Measurements from ENCODE around the gene GPATCH4. TPM values are rescaled to one million over a fixed set of nuclear protein-coding genes. Genes with fewer than 3 reads are reported as not detected.
A peak's percentile ranks its signal among the peaks of the same experiment; 100 is the strongest.
"Not testable (repeated sequence)": the region's sequence is repeated elsewhere in the genome, so short reads cannot be mapped to it uniquely, and the experiment has no call there.

GPATCH4 gene
- total RNA-seq, 1 experiment from 2014 or later, result 53.5 TPM

GRCh38 chr1:156608036-156608674 lies 6.9 kb upstream of the GPATCH4 start:
- POLR2A ChIA-PET, result interaction anchor here (0.6 kb wide), 1 partner anchor 108 kb away, joined by 3 read pairs; the partner anchor contains the start of gene MEF2D
- intact Hi-C loops (cut with micrococcal nuclease; ENCODE audit: unreplicated experiment), result loop anchor here (1.0 to 10.0 kb wide), 4 partner anchors 24 to 223 kb away; partner anchors contain the start of genes IQGAP3 and MEF2D

GRCh38 chr1:156607344-156607743 lies 6.1 kb upstream of the GPATCH4 start:
- DNase-seq; H3K9me3 Mint-ChIP-seq (ENCODE audit: unreplicated experiment); H3K36me3 Mint-ChIP-seq (ENCODE audit: insufficient read depth, unreplicated experiment); H3K27me3 ChIP-seq (replicated peaks; ENCODE audit: control insufficient read depth, insufficient read depth, low read length); H3K27me3 Mint-ChIP-seq (ENCODE audit: insufficient read depth, unreplicated experiment); H3K4me1 Mint-ChIP-seq (ENCODE audit: low read depth, unreplicated experiment); H3K9me3 ChIP-seq; POLR2A ChIA-PET; H3K36me3 ChIP-seq (ENCODE audit: control insufficient read depth, insufficient read depth, low read length); H3K4me3 Mint-ChIP-seq (ENCODE audit: unreplicated experiment); H3K4me1 ChIP-seq; H3K27ac Mint-ChIP-seq (ENCODE audit: unreplicated experiment); BruUV-seq (replicated peaks); H3K4me3 ChIP-seq (ENCODE audit: low read depth, low read length): not testable (repeated sequence)
- intact Hi-C loops (cut with micrococcal nuclease; ENCODE audit: unreplicated experiment), result loop anchor here (5.0 to 10.0 kb wide), 3 partner anchors 35 to 223 kb away; partner anchors contain the start of genes IQGAP3 and MEF2D
- CTCF ChIA-PET, result interaction anchor here (0.8 to 1.9 kb wide), 2 partner anchors 15 to 17 kb away, joined by 4 to 6 read pairs; partner anchors contain the start of gene NAXE

More at GRCh38 chr1:156608036-156608674, 6.9 kb upstream of the GPATCH4 start:
- Mint-ChIP-seq H3K4me3 (ENCODE audit: unreplicated experiment) (no peak overlapping the region), H3K4me1 (ENCODE audit: low read depth, unreplicated experiment) (peaks cover 16% of the 10 kb centered on the region), H3K27ac (ENCODE audit: unreplicated experiment) (no peak overlapping the region), H3K27me3 (ENCODE audit: insufficient read depth, unreplicated experiment) (no peaks in the 10 kb centered on the region), H3K36me3 (ENCODE audit: insufficient read depth, unreplicated experiment) (no peaks in the 10 kb centered on the region), H3K9me3 (ENCODE audit: unreplicated experiment) (no peaks in the 10 kb centered on the region)
- Histone ChIP-seq H3K36me3 (ENCODE audit: control insufficient read depth, insufficient read depth, low read length) (no peaks in the 10 kb centered on the region), H3K4me3 (ENCODE audit: low read depth, low read length) (no peak overlapping the region), H3K27me3 (replicated peaks; ENCODE audit: control insufficient read depth, insufficient read depth, low read length) (no peaks in the 10 kb centered on the region), H3K4me1 (0 out of 2 replicates have a peak, but pooled peaks cover 4% of the 10 kb centered on the region), H3K9me3 (no peaks in the 10 kb centered on the region)
- TF ChIP-seq CTCF (IDR thresholded peaks at IDR 0.05; ENCODE audit: insufficient read depth in 1 of 2, low read depth in 1 of 2, low read length in 1 of 2, severe bottlenecking in 1 of 2, unreplicated experiment in 1 of 2), result peak; percentile 82 to 83
- BruUV-seq (replicated peaks), result no TSS peak
- peak; percentile 71 to 78 for DNase-seq
- CTCF ChIA-PET, result interaction anchor here (0.6 to 1.9 kb wide), 11 partner anchors 8 to 223 kb away, joined by 3 to 9 read pairs (median 4); partner anchors contain the start of genes HAPLN2 and NAXE

- Mint-ChIP-seq H3K27ac (ENCODE audit: unreplicated experiment) (no peak overlapping the region), H3K4me3 (ENCODE audit: unreplicated experiment) (peak overlapping the region; percentile 79), H3K36me3 (ENCODE audit: insufficient read depth, unreplicated experiment) (peaks cover 17% of the 10 kb centered on the region), H3K9me3 (ENCODE audit: unreplicated experiment) (no peaks in the 10 kb centered on the region), H3K27me3 (ENCODE audit: insufficient read depth, unreplicated experiment) (no peaks in the 10 kb centered on the region), H3K4me1 (ENCODE audit: low read depth, unreplicated experiment) (no peaks in the 10 kb centered on the region)
- Histone ChIP-seq H3K27me3 (replicated peaks; ENCODE audit: control insufficient read depth, insufficient read depth, low read length) (no peaks in the 10 kb centered on the region), H3K36me3 (ENCODE audit: control insufficient read depth, insufficient read depth, low read length) (no peaks in the 10 kb centered on the region), H3K9me3 (no peaks in the 10 kb centered on the region), H3K4me3 (ENCODE audit: low read depth, low read length) (no peak overlapping the region), H3K4me1 (peaks cover 8% of the 10 kb centered on the region; the same call in 1 of the 2 replicates)
- CTCF ChIA-PET, result no interaction called here
- no peak for DNase-seq
- POLR2A ChIA-PET, result no interaction called here
- intact Hi-C loops (cut with micrococcal nuclease; ENCODE audit: unreplicated experiment), result loop anchor here (10.0 kb wide), 2 partner anchors 98 to 218 kb away; partner anchors contain the start of gene MEF2D
- no TSS peak for BruUV-seq (replicated peaks)
- TF ChIP-seq CTCF (IDR thresholded peaks at IDR 0.05; ENCODE audit: insufficient read depth in 1 of 2, low read depth in 1 of 2, low read length in 1 of 2, severe bottlenecking in 1 of 2, unreplicated experiment in 1 of 2), result peak in 1 of 2 experiments; percentile 21
Measured at GRCh38 chr1:156602557-156602993, 1.3 kb upstream of the GPATCH4 start.

Measured in Caco-2 (cell line).